Motor neuron (in vitro differentiated cells): ENCODE results near the gene CRTC2. TPM values are rescaled to one million over a fixed set of nuclear protein-coding genes. Genes with fewer than 3 reads are reported as not detected.

Experiments used
- ATAC-seq, 8 experiments: fragments of 200-7000 bp; cut with Tn5 transposase; replicated peaks in 6 of 8; 2 replicates each; pipeline ENCODE4 v1.8.0; 2021; ENCODE audit warnings: mild to moderate bottlenecking in 8 of 8, moderate library complexity in 8 of 8
- H3K27ac ChIP-seq, 2 donors: fragments of 250-450 bp; sonication (Bioruptor Pico); 2 replicates each; pipeline ENCODE4 v1.9.0; 2021; ENCODE audit warnings: antibody characterized with exemption in 2 of 2, mild to moderate bottlenecking in 2 of 2, moderate library complexity in 1 of 2
- H3K4me1 ChIP-seq, 2 donors: fragments of 250-450 bp; sonication (Bioruptor Pico); replicated peaks in 1 of 2; 2 replicates each; pipeline ENCODE4 v1.6.1; 2021; ENCODE audit warnings: antibody characterized with exemption in 2 of 2, mild to moderate bottlenecking in 2 of 2, moderate library complexity in 1 of 2
- H3K4me3 ChIP-seq, 5 donors: fragments of 250-450 bp; sonication (Bioruptor Pico); 2 replicates each; pipeline ENCODE4 v1.9.0; 2021; ENCODE audit warnings: antibody characterized with exemption in 5 of 5, mild to moderate bottlenecking in 5 of 5, moderate library complexity in 4 of 5
- WGBS, 10 experiments: fragments of 450-650 bp; shearing (Covaris generic); methylation state at CpG; one replicate each; pipeline ENCODE4 v1.0.0; 2022; 5-methylcytosine and 5-hydroxymethylcytosine counted together
- in situ Hi-C, 9 experiments: fragments of 400-800 bp; cut with MboI; loops; one replicate each; pipeline ENCODE4 v1.15.0; 2021; ENCODE audit warnings: low sequenced_read_pairs in 9 of 9, low pct_unique_long_range_greater_than_20kb in 2 of 9; ENCODE audit not compliant: unreplicated experiment in 9 of 9
- total RNA-seq, 8 experiments: library from RNA; unstranded; fragments of 300-600 nt; gene quantifications; 2 replicates each; pipeline versions ENCODE4 v1.2.3 to v1.2.4, GENCODE V29; 2022

Gene CRTC2
- total RNA-seq, 8 experiments from 2014 or later: 7.1 to 15.3 (median 13.0) TPM

DNA sequence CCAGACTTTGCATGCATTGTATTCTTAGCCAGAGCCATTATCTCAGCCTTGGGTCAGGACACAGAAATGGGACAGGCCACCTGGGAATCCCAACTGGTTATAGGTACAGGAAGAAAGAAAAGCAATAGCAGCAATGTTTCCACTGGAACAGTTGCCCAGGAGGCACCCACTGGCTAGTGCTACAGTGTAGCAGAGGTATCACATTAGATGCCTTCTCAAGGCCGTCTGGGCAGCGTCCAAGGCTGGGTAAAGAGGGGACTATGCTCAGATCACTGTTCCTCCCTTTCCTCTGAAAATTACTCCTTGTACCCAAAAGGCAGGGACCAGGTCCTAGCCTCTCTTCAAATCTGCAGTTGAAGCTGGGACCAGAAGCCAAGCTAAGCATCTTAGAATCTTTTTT lies 11.9 kb upstream of the CRTC2 start:
- no peak for ATAC-seq
- 70 to 100% (median 91%) methylated on average over 1 to 2 of the region's 2 CpGs; no CpG with 5 or more reads in 4 of the 10 experiments for WGBS, 10 experiments
- in situ Hi-C loops: loop anchor here in 2 of 9 experiments (10.0 to 25.0 kb wide), 2 partner anchors 296 to 308 kb away; partner anchors contain the start of genes ILF2 (in 2 of the 2), NPR1 (in 1 of the 2) and SNAPIN (in 1 of the 2)
- no peak overlapping the region for H3K4me3 ChIP-seq
- H3K4me1 ChIP-seq: peaks cover 7 to 9% of the 10 kb centered on the region in 2 donors
- no peak overlapping the region for H3K27ac ChIP-seq

DNA sequence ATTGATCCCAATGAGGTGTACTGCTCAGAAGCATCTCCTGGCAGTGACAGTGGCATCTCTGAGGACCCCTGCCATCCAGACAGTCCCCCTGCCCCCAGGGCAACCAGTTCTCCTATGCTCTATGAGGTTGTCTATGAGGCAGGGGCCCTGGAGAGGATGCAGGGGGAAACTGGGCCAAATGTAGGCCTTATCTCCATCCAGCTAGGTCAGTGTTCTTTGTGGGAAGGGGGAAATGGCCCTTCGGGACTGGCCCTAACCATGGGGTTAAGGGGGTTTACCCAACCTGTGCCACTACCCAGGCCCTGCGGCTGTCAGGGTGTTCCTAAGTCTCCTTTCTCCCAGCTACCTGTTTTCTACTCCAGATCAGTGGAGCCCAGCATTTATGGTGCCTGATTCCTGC lies 10.6 kb upstream of the CRTC2 start:
- 100% methylated on average over 1 to 2 of the region's 2 CpGs; no CpG with 5 or more reads in 7 of the 10 experiments for WGBS, 10 experiments
- no peak for ATAC-seq
- in situ Hi-C loops: loop anchor here in 1 of 9 experiments (25.0 kb wide), 1 partner anchor 307 kb away; the partner anchor contains the start of genes ILF2 and SNAPIN
- Histone ChIP-seq H3K27ac (no peak overlapping the region), H3K4me1 (peaks cover 14 to 15% of the 10 kb centered on the region in 2 donors), H3K4me3 (peak overlapping the region in 3 of 5 donors; percentile 52 to 64 (median 54))

DNA sequence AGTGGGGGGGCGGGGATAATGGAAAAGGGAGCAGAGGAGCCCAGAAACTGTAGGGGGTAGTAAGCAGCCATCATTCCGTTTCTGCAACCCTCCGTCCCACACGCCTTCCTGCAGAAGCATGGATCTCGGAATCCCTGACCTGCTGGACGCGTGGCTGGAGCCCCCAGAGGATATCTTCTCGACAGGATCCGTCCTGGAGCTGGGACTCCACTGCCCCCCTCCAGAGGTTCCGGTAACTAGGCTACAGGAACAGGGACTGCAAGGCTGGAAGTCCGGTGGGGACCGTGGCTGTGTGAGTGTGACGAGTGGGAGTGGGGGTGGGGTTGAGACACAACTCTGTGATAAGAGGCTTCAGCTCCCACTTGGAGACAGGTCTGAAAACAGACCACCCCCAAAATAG lies 10.0 kb upstream of the CRTC2 start:
- in situ Hi-C loops: loop anchor here in 1 of 9 experiments (25.0 kb wide), 1 partner anchor 306 kb away; the partner anchor contains the start of genes ILF2 and SNAPIN
- peak overlapping the region; percentile 43 to 64 (median 54) for H3K4me3 ChIP-seq
- no peak for ATAC-seq
- H3K27ac ChIP-seq: peak overlapping the region; percentile 73 to 83
- WGBS, 10 experiments: 40 to 69% (median 43%) methylated on average over 1 to 8 of the region's 13 CpGs; no CpG with 5 or more reads in 6 of the 10 experiments
- peaks cover 14 to 15% of the 10 kb centered on the region in 2 donors for H3K4me1 ChIP-seq

DNA sequence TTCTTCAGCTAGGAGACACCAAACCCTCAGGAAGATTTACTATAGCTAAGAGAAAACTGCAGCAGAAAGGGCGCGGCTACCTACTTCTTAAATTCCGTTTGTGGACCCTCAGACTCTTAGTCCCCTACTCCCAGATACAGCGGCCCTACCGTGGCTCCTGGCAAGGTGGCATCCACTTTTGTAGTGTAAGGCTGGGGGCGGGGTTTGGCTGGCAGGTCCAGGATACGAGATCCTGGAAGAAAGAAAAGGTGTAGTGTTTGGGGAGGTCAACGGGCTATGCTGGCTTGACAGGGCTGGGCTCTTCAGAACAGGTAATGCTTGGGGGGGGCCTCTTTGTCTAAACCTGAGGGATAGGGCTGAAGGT lies 9.6 kb upstream of the CRTC2 start:
- in situ Hi-C loops: loop anchor here in 1 of 9 experiments (25.0 kb wide), 1 partner anchor 306 kb away; the partner anchor contains the start of genes ILF2 and SNAPIN
- Histone ChIP-seq H3K27ac (peak overlapping the region; percentile 73 to 83), H3K4me1 (peaks cover 14 to 15% of the 10 kb centered on the region in 2 donors), H3K4me3 (peak overlapping the region; percentile 43 to 64 (median 54))
- ATAC-seq: no peak
- WGBS, 10 experiments: 0 to 32% (median 9%) methylated on average over 1 to 8 of the region's 8 CpGs; no CpG with 5 or more reads in 4 of the 10 experiments

DNA sequence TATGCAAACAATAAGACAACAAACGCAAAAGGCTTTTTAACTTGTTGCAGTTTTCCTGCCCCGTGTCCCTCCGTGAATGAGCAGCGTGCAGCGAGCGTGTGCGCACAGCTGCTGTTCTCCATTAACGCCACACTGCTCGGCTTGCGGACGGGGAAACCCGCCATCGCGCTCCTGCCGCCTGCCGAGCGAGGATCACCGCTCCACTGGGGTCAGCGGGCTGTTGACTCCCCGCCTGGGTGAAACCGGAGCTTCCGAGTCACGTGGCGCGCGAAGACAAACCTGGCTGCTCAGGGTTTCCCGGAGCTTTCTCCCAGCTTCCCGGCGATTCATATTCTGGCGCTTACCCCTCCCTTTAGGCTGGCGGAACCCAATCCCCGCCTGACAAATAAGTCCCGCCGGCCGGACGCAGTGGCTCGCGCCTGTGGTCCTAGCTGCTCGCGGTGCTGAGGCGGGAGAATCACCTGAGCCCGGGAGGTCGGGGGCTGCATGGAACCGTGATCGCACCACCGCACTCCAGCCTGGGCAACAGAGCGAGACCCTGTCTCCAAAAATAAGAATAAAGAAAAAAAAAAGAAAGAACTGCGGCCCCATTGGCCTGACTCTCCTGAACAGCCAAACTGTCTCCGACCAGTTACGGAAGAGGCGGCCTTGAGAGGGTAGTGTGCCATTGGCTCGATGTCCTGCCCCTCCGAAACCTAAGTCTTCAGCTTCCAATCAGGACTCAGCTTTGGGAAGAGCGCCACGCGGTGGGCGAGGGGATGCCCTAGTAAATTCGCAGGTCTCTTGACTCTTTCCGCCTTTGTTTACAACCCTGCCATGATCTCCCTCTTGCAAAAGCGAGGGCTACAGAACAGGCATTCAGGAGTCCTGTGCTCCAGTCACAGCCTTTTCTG lies 8.9 kb upstream of the CRTC2 start, which contains the start of gene CREB3L4:
CREB3L4 (plus strand) TSS at position 796 of the 893 bp plus-strand sequence. CDS start 624 bp downstream, outside the sequence.
- H3K4me3 ChIP-seq: peak within 1 kb of the TSS; percentile 43 to 64 (median 54)
- peak within 1 kb of the TSS; percentile 73 to 83 for H3K27ac ChIP-seq
- in situ Hi-C loops: loop anchor here in 1 of 9 experiments (25.0 kb wide), 1 partner anchor 305 kb away; the partner anchor contains the start of genes ILF2 and SNAPIN
- peaks cover 19 to 20% of the 10 kb centered on the region in 2 donors for H3K4me1 ChIP-seq
- WGBS, 10 experiments: 0 to 5% (median 1%) methylated on average over 1 to 54 of the region's 60 CpGs
- ATAC-seq: peak; percentile 71 to 87 (median 83)

DNA sequence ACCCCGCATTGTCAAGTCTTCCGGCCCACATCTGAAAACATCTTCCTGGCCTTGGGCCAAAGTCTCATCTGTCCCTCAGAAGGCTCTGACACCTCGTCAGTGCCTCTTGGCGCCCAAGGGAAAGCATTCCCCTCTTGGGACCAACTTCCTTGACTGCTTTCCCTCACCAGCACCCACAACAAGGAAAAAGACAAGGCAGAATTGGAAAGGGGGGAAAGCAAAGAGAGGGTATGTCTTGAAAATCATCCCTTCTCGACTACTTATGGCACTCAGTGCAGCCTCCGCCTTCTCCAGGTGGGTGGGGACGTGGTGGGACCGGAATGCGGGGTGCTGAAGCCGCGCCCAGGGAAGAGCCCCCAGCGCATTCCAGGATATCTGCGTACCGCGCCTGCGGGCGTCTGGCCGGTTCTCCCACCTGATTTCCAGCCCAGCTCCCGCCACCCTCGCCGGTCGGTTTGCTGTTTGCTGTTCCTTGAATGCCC lies 5.5 kb upstream of the CRTC2 start:
- H3K27ac ChIP-seq: peak overlapping the region; percentile 54 to 82
- peak overlapping the region; percentile 61 to 81 (median 77) for H3K4me3 ChIP-seq
- peaks cover 28 to 31% of the 10 kb centered on the region in 2 donors for H3K4me1 ChIP-seq
- in situ Hi-C loops: loop anchor here in 1 of 9 experiments (25.0 kb wide), 1 partner anchor 302 kb away; the partner anchor contains the start of genes ILF2 and SNAPIN
- peak; percentile 1 to 19 (median 5) for ATAC-seq
- 0 to 11% (median 3%) methylated on average over 3 to 10 of the region's 22 CpGs; no CpG with 5 or more reads in 1 of the 10 experiments for WGBS, 10 experiments

DNA sequence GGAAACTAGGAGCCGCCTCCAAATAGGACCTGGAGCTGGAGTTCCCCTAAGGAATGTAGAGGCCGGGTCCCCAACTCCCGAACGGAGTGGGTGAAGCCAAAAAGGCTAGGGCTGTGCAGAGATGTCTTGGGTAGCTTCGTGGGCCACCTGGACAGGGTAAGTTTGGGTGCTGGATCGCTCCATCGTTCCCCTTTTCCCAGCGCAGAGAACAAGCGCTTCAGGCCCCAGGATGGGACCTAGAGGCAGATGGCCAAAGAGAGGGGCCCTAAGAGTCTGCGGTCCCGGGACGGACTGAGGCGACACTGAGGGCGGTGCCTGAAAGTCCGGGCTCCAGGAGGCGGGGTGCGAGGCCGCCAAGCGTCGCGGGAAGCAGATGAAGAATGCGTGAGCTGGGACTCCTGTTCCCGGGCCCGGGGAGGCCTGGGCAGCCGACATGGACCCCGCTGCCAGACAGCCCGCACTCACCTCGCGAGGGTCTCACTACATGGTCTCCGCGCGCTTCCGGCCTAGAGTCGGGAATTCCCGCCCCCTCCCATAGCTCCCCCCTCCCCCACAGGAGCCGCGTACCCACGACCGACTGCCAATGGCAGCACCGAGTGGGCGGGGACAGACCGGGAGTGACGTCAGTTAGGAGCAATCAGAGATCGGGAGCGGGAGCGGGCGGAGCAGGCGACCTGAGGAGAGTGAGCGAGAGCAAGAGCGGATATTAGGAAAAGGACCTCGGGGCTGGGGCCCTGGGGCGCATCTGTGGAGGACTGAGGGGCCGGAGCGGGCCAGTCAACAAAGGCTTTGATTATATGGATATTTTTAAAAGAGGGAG lies 4.8 kb upstream of the CRTC2 start, which contains the start of gene SLC39A1:
SLC39A1 (minus strand) TSS at position 508 of the 820 bp plus-strand sequence. CDS start 822 bp downstream, outside the sequence.
- WGBS, 10 experiments: 0 to 2% (median 0%) methylated on average over 2 to 14 of the region's 54 CpGs; no CpG with 5 or more reads in 4 of the 10 experiments
- ATAC-seq: peak; percentile 51 to 70 (median 66)
- Histone ChIP-seq H3K27ac (peak within 1 kb of the TSS; percentile 54 to 82), H3K4me1 (peaks cover 24 to 30% of the 10 kb centered on the region in 2 donors), H3K4me3 (peak within 1 kb of the TSS; percentile 61 to 81 (median 77))
- in situ Hi-C loops: loop anchor here in 1 of 9 experiments (25.0 kb wide), 1 partner anchor 301 kb away; the partner anchor contains the start of genes ILF2 and SNAPIN

DNA sequence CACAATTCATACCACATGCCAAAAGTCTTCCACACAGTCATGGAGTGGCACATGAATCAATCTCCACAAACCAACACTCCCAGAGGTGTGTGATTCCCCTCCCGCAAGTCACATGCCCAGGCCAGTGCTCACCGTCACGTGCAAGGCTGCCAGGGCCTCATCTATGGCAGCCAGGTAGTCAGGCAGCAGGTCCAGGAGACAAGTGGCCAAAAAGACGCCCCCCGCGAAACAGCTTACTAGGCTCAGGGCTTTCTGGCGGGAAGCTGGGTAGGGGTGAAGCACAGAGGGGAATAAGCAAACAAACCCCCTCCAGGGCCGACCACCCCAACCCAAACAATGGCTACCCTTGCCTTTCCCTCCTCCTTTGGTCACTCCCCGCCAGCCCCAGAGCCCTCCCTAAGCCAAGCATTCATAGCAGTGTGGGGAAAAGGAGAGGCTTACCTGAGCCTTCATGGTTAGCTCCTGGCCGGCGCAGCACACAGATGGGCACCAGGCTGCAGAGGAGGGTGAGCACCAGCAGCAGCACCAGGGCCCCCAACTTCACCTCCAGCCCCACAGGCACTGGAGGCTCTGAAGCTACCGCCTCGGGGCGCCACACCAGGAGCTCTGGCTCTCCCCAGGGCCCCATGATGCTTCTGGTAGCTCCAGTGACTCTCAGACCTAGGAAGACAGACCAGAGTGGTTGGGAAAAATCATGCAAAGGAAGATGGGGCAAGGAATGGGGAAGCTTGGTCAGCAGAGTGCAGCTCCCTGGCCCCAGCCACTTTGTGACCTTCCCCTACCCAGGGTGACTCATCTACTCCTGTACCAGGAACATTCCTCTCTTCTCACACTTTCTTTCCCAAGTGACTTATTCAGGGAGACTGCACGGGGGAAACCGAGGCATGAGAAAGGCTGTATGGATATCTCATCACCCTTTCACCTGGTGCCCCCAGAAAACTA lies 3.9 kb upstream of the CRTC2 start:
- in situ Hi-C loops: loop anchor here in 1 of 9 experiments (25.0 kb wide), 1 partner anchor 300 kb away; the partner anchor contains the start of genes ILF2 and SNAPIN
- peak in 2 of 8 experiments; percentile 0 for ATAC-seq
- Histone ChIP-seq H3K4me1 (peaks cover 25 to 30% of the 10 kb centered on the region in 2 donors), H3K27ac (peak overlapping the region in 1 of 2 donors; percentile 82), H3K4me3 (peak overlapping the region; percentile 61 to 81 (median 77))
- 0 to 21% (median 11%) methylated on average over 1 to 8 of the region's 16 CpGs; no CpG with 5 or more reads in 3 of the 10 experiments for WGBS, 10 experiments

DNA sequence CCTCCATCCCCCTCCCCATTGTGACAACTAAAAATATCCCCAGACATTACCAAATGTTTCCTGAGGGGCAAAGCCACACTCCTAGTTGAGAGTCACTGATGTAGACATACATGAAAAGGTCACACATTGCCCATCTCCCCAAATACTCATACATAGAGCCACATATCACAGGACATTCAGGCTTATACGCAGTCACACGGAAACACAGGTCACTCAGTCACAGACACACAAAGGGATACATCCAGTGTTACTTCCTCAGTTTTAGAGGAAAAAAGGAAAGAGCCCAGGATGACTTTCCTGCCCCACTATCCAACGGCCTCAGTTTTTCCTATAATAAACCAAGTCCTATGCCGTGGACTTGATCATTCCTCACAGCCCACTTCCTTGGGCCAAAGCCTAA lies 3.0 kb upstream of the CRTC2 start:
- H3K27ac ChIP-seq: no peak overlapping the region
- in situ Hi-C loops: loop anchor here in 1 of 9 experiments (25.0 kb wide), 1 partner anchor 299 kb away; the partner anchor contains the start of genes ILF2 and SNAPIN
- peak overlapping the region in 1 of 5 donors; percentile 78 for H3K4me3 ChIP-seq
- H3K4me1 ChIP-seq: peaks cover 34 to 38% of the 10 kb centered on the region in 2 donors
- no peak for ATAC-seq
- WGBS, 10 experiments: 50 to 100% (median 82%) methylated on average over 1 to 4 of the region's 4 CpGs; no CpG with 5 or more reads in 3 of the 10 experiments

DNA sequence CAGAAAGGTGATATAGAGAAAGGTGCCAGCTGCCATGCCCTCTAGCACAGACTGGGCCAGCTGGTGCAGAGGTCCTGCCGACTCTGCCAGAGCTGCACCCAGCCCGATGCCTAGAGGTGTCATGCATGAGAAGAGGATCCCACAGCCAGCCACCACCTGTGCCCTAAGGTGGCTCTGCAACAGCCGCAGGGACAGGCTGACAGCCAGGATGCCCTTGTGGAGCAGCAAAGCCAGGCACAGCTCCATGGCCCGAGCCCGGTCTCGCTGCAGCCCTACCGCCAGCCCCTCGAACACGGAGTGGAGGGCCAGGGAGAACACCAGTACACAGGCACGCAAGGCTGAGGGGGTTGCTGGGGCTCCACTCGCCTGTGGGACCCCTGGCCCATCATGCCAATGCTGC lies 1.8 kb upstream of the CRTC2 start:
- in situ Hi-C loops: loop anchor here in 1 of 9 experiments (25.0 kb wide), 1 partner anchor 298 kb away; the partner anchor contains the start of genes ILF2 and SNAPIN
- no peak overlapping the region for H3K4me3 ChIP-seq
- peaks cover 38 to 40% of the 10 kb centered on the region in 2 donors for H3K4me1 ChIP-seq
- H3K27ac ChIP-seq: no peak overlapping the region
- ATAC-seq: no peak
- WGBS, 10 experiments: 93 to 100% (median 96%) methylated on average over 1 to 8 of the region's 11 CpGs; no CpG with 5 or more reads in 6 of the 10 experiments
